Smooth muscle cell (in vitro differentiated cells): ENCODE measurements around the gene TMPRSS3. TPM values are rescaled to one million over a fixed set of nuclear protein-coding genes. Genes with fewer than 3 reads are reported as not detected.

ENCODE experiments used
- DNase-seq: peaks from one replicate; lab custom pipeline; 2025; ENCODE audit not compliant: unreplicated experiment; lab: John Stamatoyannopoulos, UW
- H2AFZ ChIP-seq: fragments of 200-600 bp; sonication (generic); 2 replicates; pipeline ENCODE4 v1.6.0; 2016; ENCODE audit warnings: antibody characterized with exemption, low read depth, mild to moderate bottlenecking
- H3F3A ChIP-seq: fragments of 200-600 bp; sonication (generic); 2 replicates; pipeline ENCODE4 v1.6.0; 2017; ENCODE audit warnings: antibody characterized with exemption, low read depth
- H3K27ac ChIP-seq: fragments of 200-600 bp; sonication (generic); 2 replicates; pipeline ENCODE4 v1.5.1; 2016; ENCODE audit warnings: low read depth, mild to moderate bottlenecking
- H3K27me3 ChIP-seq: fragments of 200-600 bp; sonication (generic); 2 replicates; pipeline ENCODE4 v1.6.1; 2016; ENCODE audit warnings: low read depth, mild to moderate bottlenecking
- H3K36me3 ChIP-seq: fragments of 200-600 bp; sonication (generic); 2 replicates; pipeline ENCODE4 v1.5.1; 2016; ENCODE audit warnings: low read depth
- H3K4me1 ChIP-seq: fragments of 200-600 bp; sonication (generic); 2 replicates; pipeline ENCODE4 v1.5.1; 2016; ENCODE audit warnings: low read depth
- H3K4me2 ChIP-seq: fragments of 200-600 bp; sonication (generic); 2 replicates; pipeline ENCODE4 v1.6.0; 2016; ENCODE audit warnings: mild to moderate bottlenecking
- H3K4me3 ChIP-seq: fragments of 200-600 bp; sonication (generic); 2 replicates; pipeline ENCODE4 v1.5.1; 2016; ENCODE audit warnings: mild to moderate bottlenecking
- H3K79me2 ChIP-seq: fragments of 200-600 bp; sonication (generic); 2 replicates; pipeline ENCODE4 v1.6.0; 2016; ENCODE audit warnings: low read depth, mild to moderate bottlenecking
- H3K9ac ChIP-seq: fragments of 200-600 bp; sonication (generic); 2 replicates; pipeline ENCODE4 v1.6.0; 2016; ENCODE audit warnings: low read depth
- H3K9me3 ChIP-seq: fragments of 200-600 bp; sonication (generic); replicated peaks from 2 replicates; pipeline ENCODE4 v1.5.1; 2016; ENCODE audit warnings: low read depth
- H4K20me1 ChIP-seq: fragments of 200-600 bp; sonication (generic); 2 replicates; pipeline ENCODE4 v1.6.0; 2016; ENCODE audit warnings: low read depth
- WGBS: methylation state at CpG from one replicate; pipeline ENCODE4 v1.1.7; 2016; ENCODE audit warnings: low lambda C conversion rate; 5-methylcytosine and 5-hydroxymethylcytosine counted together
- polyA plus RNA-seq: library from polyadenylated mRNA; unstranded; fragments of >200 nt; fragmentation: Nextera tagmentation; extraction: Ambion mirVana; gene quantifications from 2 replicates; pipeline ENCODE4 v1.2.1, GENCODE V29; 2016
- small RNA-seq: library from RNA; depleted of rRNA; stranded (forward); fragments of <200 nt; gene quantifications from one replicate; pipeline ENCODE3, GENCODE V24; 2014
- total RNA-seq: library from RNA; depleted of rRNA; stranded (reverse); fragments of >200 nt; gene quantifications from 2 replicates; pipeline ENCODE4 v1.2.3, GENCODE V29; 2014
- TF ChIP-seq, protein P1 (sequence below): fragments of 200-600 bp; sonication (generic); IDR thresholded peaks from 2 replicates; pipeline ENCODE4 v1.5.1; 2017; ENCODE audit warnings: borderline replicate concordance, mild to moderate bottlenecking, antibody characterized with exemption; ENCODE audit not compliant: insufficient read depth, poor library complexity, severe bottlenecking

TMPRSS3 gene
- total and polyA plus RNA-seq, 2 experiments from 2014 or later: not detected

DNA sequence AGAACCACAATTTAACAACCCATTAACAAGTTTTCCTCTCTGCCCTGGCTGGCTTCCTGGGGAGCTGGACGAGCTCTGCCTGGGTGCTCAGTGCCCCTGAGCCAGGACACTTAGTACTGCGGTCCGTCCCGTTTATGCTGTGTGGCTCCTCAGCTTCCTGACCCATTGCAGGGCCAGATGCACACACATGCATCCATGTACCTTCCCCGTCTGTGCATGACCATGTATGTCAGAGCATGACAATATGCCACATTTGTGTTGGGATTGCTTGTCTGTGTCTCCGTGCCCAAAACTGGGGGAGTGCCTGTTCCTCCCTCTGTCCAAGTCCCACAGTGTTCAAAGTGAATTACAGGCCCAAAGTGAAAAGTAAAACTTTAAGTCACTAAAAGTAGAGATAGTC is 71.0 kb downstream of the TMPRSS3 start:
- H4K20me1 ChIP-seq: no peaks in the 10 kb centered on the region
- H3K9ac ChIP-seq: no peak overlapping the region
- no peaks in the 10 kb centered on the region for H3K27me3 ChIP-seq
- H3K4me2 ChIP-seq: no peak overlapping the region
- H3K36me3 ChIP-seq: no peaks in the 10 kb centered on the region
- no peaks in the 10 kb centered on the region for H3F3A ChIP-seq
- H2AFZ ChIP-seq: no peak overlapping the region
- H3K27ac ChIP-seq: no peak overlapping the region
- TF ChIP-seq, protein P1, sequence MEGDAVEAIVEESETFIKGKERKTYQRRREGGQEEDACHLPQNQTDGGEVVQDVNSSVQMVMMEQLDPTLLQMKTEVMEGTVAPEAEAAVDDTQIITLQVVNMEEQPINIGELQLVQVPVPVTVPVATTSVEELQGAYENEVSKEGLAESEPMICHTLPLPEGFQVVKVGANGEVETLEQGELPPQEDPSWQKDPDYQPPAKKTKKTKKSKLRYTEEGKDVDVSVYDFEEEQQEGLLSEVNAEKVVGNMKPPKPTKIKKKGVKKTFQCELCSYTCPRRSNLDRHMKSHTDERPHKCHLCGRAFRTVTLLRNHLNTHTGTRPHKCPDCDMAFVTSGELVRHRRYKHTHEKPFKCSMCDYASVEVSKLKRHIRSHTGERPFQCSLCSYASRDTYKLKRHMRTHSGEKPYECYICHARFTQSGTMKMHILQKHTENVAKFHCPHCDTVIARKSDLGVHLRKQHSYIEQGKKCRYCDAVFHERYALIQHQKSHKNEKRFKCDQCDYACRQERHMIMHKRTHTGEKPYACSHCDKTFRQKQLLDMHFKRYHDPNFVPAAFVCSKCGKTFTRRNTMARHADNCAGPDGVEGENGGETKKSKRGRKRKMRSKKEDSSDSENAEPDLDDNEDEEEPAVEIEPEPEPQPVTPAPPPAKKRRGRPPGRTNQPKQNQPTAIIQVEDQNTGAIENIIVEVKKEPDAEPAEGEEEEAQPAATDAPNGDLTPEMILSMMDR: no peak
- H3K4me3 ChIP-seq: no peak overlapping the region
- DNase-seq: no peak
- WGBS: 91% methylated on average over 6 of the region's 6 CpGs
- H3K4me1 ChIP-seq: no peaks in the 10 kb centered on the region
- no peaks in the 10 kb centered on the region for H3K79me2 ChIP-seq
- H3K9me3 ChIP-seq: no peaks in the 10 kb centered on the region

Small RNA genes lying within 50 kb of the gene (small RNA-seq; reads per million reads assigned to genes)
- gene RNU6-1149P: not detected

Other genes starting within 250 kb of the TMPRSS3 start
- 1.7 and 2.9 TPM in 2 replicates for gene ABCG1, start 176.9 kb downstream of the TMPRSS3 start, total RNA-seq
- gene ABCG1, start 176.9 kb downstream of the TMPRSS3 start, polyA plus RNA-seq: 0.55 and 1.1 TPM in 2 replicates
- not detected in 2 replicates for gene TFF3, start 80.6 kb downstream of the TMPRSS3 start, total RNA-seq
- 0.31 and 0.51 TPM in 2 replicates for gene TFF3, start 80.6 kb downstream of the TMPRSS3 start, polyA plus RNA-seq
- not detected in 2 replicates for gene TFF2, start 45.1 kb downstream of the TMPRSS3 start, total RNA-seq
- gene TFF2, start 45.1 kb downstream of the TMPRSS3 start, polyA plus RNA-seq: not detected in 2 replicates
- gene TFF1, start 29.5 kb downstream of the TMPRSS3 start, total RNA-seq: 3.3 and 7.9 TPM in 2 replicates
- gene TFF1, start 29.5 kb downstream of the TMPRSS3 start, polyA plus RNA-seq: 8.1 and 8.6 TPM in 2 replicates
- gene UBASH3A, start 7.8 kb upstream of the TMPRSS3 start, total RNA-seq: not detected in 2 replicates
- gene UBASH3A, start 7.8 kb upstream of the TMPRSS3 start, polyA plus RNA-seq: 0.22 TPM in 1 of 2 replicates, not detected in the other
- 0.13 TPM in 1 of 2 replicates, not detected in the other for gene RSPH1, start 100.2 kb upstream of the TMPRSS3 start, total RNA-seq
- 0.16 TPM in 1 of 2 replicates, not detected in the other for gene RSPH1, start 100.2 kb upstream of the TMPRSS3 start, polyA plus RNA-seq
- gene SLC37A1, start 117.8 kb upstream of the TMPRSS3 start, total RNA-seq: 18.0 and 19.4 TPM in 2 replicates
- gene SLC37A1, start 117.8 kb upstream of the TMPRSS3 start, polyA plus RNA-seq: 14.6 and 15.0 TPM in 2 replicates